ENCODE data around the gene SCN11A. TPM values are rescaled to one million over a fixed set of nuclear protein-coding genes. Genes with fewer than 3 reads are reported as not detected.

SCN11A gene
- total and polyA plus RNA-seq, 2 of the 13 experiments (the other 11 are each of a cell fraction or from before 2014, with no cell fraction given), result 0.02 to 0.11 TPM

DNA sequence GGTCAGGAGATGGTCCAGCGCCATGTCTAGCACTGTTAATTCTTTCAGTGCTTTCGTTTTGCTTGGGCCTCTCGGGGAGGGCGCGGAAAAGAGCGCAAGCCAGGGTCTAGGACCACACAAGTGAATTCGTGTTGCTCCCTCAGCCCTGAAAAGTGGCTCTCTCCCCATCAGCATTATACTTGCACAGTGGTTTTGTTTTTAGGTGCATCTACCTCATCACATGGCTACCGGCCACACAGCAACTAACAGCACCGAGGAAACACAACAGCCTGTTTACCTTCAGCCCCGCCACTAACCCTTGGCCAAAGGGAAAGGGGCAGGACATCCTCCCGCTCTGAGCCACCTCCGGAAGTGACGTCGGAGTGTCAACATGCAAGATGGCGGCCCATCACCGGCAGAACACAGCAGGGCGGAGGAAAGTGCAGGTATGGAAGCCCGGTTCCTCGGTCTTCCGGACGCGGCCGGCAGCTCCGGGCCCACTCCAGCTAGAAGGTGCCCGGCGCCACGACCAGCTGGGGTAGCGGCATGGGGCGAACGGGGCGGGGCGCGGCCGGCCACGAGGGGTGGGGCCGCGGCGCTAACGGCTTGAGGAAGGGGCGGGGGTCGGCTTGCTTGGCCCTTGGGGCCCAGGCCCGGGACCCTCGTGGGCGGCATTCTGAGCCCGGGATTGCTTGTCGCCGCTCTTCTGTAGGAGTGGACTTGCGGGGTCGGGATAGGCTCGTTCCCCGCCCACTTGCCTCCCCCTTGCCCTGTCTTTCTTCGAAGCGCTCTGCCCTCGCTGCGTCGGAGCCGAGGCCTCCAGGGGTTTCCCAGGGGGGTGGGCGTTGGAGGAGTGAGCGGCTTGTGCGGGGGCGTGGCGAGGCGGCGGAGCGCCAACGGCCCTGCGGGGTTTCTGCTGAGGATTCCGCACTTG lies at the start of gene SCN11A, which contains the start of gene WDR48 (continued):
- TF ChIP-seq, protein P1, sequence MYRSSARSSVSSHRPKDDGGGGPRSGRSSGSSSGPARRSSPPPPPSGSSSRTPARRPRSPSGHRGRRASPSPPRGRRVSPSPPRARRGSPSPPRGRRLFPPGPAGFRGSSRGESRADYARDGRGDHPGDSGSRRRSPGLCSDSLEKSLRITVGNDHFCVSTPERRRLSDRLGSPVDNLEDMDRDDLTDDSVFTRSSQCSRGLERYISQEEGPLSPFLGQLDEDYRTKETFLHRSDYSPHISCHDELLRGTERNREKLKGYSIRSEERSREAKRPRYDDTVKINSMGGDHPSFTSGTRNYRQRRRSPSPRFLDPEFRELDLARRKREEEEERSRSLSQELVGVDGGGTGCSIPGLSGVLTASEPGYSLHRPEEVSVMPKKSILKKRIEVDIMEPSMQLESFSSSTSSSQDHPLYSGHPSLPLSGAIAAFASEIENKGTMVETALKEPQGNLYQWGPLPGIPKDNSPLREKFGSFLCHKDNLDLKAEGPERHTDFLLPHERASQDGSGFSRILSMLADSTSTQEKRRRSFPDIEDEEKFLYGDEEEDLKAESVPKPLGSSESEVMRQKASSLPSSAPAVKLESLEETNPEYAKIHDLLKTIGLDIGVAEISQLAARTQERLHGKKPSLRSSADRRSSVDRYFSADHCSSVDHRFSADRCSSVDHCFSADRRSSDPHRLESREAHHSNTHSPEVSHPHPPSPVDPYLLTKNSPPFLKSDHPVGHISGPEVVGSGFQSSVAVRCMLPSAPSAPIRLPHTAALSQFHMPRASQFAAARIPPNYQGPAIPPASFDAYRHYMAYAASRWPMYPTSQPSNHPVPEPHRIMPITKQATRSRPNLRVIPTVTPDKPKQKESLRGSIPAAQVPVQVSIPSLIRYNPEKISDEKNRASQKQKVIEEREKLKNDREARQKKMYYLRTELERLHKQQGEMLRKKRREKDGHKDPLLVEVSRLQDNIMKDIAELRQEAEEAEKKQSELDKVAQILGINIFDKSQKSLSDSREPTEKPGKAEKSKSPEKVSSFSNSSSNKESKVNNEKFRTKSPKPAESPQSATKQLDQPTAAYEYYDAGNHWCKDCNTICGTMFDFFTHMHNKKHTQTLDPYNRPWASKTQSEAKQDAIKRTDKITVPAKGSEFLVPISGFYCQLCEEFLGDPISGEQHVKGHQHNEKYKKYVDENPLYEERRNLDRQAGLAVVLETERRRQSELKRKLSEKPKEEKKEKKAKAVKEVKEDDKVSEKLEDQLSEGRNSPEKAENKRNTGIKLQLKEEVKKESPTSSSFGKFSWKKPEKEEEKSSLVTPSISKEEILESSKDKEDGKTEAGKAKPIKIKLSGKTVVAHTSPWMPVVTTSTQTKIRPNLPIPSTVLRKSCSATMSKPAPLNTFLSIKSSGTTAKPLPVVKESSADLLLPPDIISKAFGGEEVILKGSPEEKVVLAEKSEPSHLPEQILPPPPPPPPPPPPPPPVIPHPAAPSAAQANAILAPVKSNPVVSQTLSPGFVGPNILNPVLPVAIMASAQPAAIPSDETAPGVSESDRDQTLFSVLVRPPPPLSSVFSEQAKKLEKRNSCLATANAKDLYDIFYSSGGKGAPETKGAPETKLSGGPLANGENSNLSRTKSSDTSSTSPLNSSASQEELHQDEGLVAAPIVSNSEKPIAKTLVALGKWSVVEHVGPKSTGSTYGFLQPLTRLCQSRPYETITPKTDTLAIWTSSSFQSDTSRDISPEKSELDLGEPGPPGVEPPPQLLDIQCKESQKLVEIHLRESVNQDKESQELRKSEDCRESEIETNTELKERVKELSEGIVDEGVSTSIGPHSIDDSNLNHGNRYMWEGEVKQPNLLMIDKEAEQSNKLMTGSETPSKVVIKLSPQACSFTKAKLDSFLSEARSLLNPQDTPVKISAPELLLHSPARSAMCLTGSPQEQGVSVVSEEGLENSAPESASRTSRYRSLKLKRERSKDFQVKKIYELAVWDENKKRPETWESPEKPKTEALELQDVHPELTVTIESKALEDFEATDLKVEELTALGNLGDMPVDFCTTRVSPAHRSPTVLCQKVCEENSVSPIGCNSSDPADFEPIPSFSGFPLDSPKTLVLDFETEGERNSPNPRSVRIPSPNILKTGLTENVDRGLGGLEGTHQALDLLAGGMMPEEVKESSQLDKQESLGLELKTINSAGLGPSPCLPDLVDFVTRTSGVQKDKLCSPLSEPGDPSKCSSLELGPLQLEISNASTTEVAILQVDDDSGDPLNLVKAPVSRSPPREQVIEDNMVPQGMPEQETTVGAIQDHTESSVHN (CRISPR knock-in tag; IDR thresholded peaks at IDR 0.05), result no peak
- TF ChIP-seq ARID2 (CRISPR knock-in tag; IDR thresholded peaks at IDR 0.05; ENCODE audit: borderline replicate concordance), result no peak
- peak; percentile 97 for TF ChIP-seq PHF8 (CRISPR knock-in tag; IDR thresholded peaks at IDR 0.05)
- TF ChIP-seq, protein P2, sequence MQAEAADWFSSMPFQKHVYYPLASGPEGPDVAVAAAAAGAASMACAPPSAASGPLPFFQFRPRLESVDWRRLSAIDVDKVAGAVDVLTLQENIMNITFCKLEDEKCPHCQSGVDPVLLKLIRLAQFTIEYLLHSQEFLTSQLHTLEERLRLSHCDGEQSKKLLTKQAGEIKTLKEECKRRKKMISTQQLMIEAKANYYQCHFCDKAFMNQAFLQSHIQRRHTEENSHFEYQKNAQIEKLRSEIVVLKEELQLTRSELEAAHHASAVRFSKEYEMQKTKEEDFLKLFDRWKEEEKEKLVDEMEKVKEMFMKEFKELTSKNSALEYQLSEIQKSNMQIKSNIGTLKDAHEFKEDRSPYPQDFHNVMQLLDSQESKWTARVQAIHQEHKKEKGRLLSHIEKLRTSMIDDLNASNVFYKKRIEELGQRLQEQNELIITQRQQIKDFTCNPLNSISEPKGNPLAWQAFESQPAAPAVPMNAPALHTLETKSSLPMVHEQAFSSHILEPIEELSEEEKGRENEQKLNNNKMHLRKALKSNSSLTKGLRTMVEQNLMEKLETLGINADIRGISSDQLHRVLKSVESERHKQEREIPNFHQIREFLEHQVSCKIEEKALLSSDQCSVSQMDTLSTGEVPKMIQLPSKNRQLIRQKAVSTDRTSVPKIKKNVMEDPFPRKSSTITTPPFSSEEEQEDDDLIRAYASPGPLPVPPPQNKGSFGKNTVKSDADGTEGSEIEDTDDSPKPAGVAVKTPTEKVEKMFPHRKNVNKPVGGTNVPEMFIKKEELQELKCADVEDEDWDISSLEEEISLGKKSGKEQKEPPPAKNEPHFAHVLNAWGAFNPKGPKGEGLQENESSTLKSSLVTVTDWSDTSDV (CRISPR knock-in tag; IDR thresholded peaks at IDR 0.05), result peak; percentile 18; the same call in 1 of the 2 replicates
- no peak for TF ChIP-seq MBD4 (IDR thresholded peaks at IDR 0.05; ENCODE audit: borderline replicate concordance, low read length)
- no peak for TF ChIP-seq NONO (IDR thresholded peaks at IDR 0.05)
- peak; percentile 96 for TF ChIP-seq NONO (CRISPR knock-in tag; conservative IDR thresholded peaks at IDR 0.05)
- no peak for TF ChIP-seq ZNF75D (CRISPR knock-in tag; IDR thresholded peaks at IDR 0.05; ENCODE audit: borderline replicate concordance)
- no peak for TF ChIP-seq TCF12 (IDR thresholded peaks at IDR 0.05)
- TF ChIP-seq TCF12 (CRISPR knock-in tag; IDR thresholded peaks at IDR 0.05), result no peak
- peak; percentile 89 for TF ChIP-seq THAP11 (CRISPR knock-in tag; IDR thresholded peaks at IDR 0.05)
- TF ChIP-seq, protein P3, sequence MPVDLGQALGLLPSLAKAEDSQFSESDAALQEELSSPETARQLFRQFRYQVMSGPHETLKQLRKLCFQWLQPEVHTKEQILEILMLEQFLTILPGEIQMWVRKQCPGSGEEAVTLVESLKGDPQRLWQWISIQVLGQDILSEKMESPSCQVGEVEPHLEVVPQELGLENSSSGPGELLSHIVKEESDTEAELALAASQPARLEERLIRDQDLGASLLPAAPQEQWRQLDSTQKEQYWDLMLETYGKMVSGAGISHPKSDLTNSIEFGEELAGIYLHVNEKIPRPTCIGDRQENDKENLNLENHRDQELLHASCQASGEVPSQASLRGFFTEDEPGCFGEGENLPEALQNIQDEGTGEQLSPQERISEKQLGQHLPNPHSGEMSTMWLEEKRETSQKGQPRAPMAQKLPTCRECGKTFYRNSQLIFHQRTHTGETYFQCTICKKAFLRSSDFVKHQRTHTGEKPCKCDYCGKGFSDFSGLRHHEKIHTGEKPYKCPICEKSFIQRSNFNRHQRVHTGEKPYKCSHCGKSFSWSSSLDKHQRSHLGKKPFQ (CRISPR knock-in tag; IDR thresholded peaks at IDR 0.05; ENCODE audit: insufficient replicate concordance), result no peak
- no peak for TF ChIP-seq RBAK (CRISPR knock-in tag; IDR thresholded peaks at IDR 0.05)
- TF ChIP-seq MIXL1 (CRISPR knock-in tag; IDR thresholded peaks at IDR 0.05), result no peak; the same call in 1 of the 2 replicates
